ENCODE data around the gene HERC5. TPM values are rescaled to one million over a fixed set of nuclear protein-coding genes. Genes with fewer than 3 reads are reported as not detected.

HERC5 gene
- total RNA-seq, 1 donor from 2014 or later: under 0.01 TPM

- no peak overlapping the region for H3K4me3 ChIP-seq (ENCODE audit: low read depth, low read length)
- FAIRE-seq (no peak), DNase-seq (ENCODE audit: low read depth) (no peak)
- H3K27me3 ChIP-seq (ENCODE audit: control insufficient read depth, insufficient read depth, low read length): no peaks in the 10 kb centered on the region
- no peaks in the 10 kb centered on the region for H3K36me3 ChIP-seq (ENCODE audit: control insufficient read depth, insufficient read depth, low read length)
- TF ChIP-seq CTCF (IDR thresholded peaks at IDR 0.05; ENCODE audit: insufficient read depth, low read length, severe bottlenecking): no peak
These were observed 57.9 kb downstream of the HERC5 start for GRCh38 chr4:88514557-88515511.

- FAIRE-seq (no peak), DNase-seq (ENCODE audit: low read depth) (no peak)
- Histone ChIP-seq H3K4me3 (ENCODE audit: low read depth, low read length) (no peak overlapping the region), H3K27me3 (ENCODE audit: control insufficient read depth, insufficient read depth, low read length) (no peaks in the 10 kb centered on the region), H3K36me3 (ENCODE audit: control insufficient read depth, insufficient read depth, low read length) (peaks cover 2% of the 10 kb centered on the region)
- no peak for TF ChIP-seq CTCF (IDR thresholded peaks at IDR 0.05; ENCODE audit: insufficient read depth, low read length, severe bottlenecking)
These were observed 59.8 kb downstream of the HERC5 start for GRCh38 chr4:88516746-88517145.

- TF ChIP-seq CTCF (IDR thresholded peaks at IDR 0.05; ENCODE audit: insufficient read depth, low read length, severe bottlenecking): no peak
- FAIRE-seq (no peak), DNase-seq (ENCODE audit: low read depth) (no peak)
- H3K36me3 ChIP-seq (ENCODE audit: control insufficient read depth, insufficient read depth, low read length): peaks cover 2% of the 10 kb centered on the region
- H3K4me3 ChIP-seq (ENCODE audit: low read depth, low read length): no peak overlapping the region
- H3K27me3 ChIP-seq (ENCODE audit: control insufficient read depth, insufficient read depth, low read length): no peaks in the 10 kb centered on the region
These were observed 60.9 kb downstream of the HERC5 start for GRCh38 chr4:88517825-88518224.

GRCh38 chr4:88518911-88519310 is 62.0 kb downstream of the HERC5 start:
- no peak for FAIRE-seq
- H3K4me3 ChIP-seq (ENCODE audit: low read depth, low read length): no peak overlapping the region
- no peak for TF ChIP-seq CTCF (IDR thresholded peaks at IDR 0.05; ENCODE audit: insufficient read depth, low read length, severe bottlenecking)
- DNase-seq (ENCODE audit: low read depth): no peak
- no peaks in the 10 kb centered on the region for H3K27me3 ChIP-seq (ENCODE audit: control insufficient read depth, insufficient read depth, low read length)
- H3K36me3 ChIP-seq (ENCODE audit: control insufficient read depth, insufficient read depth, low read length): peaks cover 2% of the 10 kb centered on the region

- Histone ChIP-seq H3K27me3 (ENCODE audit: control insufficient read depth, insufficient read depth, low read length) (no peaks in the 10 kb centered on the region), H3K4me3 (ENCODE audit: low read depth, low read length) (peak overlapping the region; percentile 94), H3K36me3 (ENCODE audit: control insufficient read depth, insufficient read depth, low read length) (peaks cover 2% of the 10 kb centered on the region)
- no peak for FAIRE-seq
- no peak for TF ChIP-seq CTCF (IDR thresholded peaks at IDR 0.05; ENCODE audit: insufficient read depth, low read length, severe bottlenecking)
- DNase-seq (ENCODE audit: low read depth): peak; percentile 37
These were observed 65.9 kb downstream of the HERC5 start for GRCh38 chr4:88522702-88523324.

All from bronchial epithelial cell (primary cell).